ENCODE measurements around the gene SUSD5. TPM values are rescaled to one million over a fixed set of nuclear protein-coding genes. Genes with fewer than 3 reads are reported as not detected.

Gene SUSD5
- total and polyA plus RNA-seq, 2 of the 4 experiments (the other 2 are of a cell fraction) = 1.4 to 2.9 TPM

- H2BK5ac ChIP-seq (ENCODE audit: low read depth, low read length, poor library complexity, severe bottlenecking) = no peak overlapping the region
- H3K9me1 ChIP-seq (ENCODE audit: insufficient read depth, low read length) = no peaks in the 10 kb centered on the region
- no peak overlapping the region for H2BK15ac ChIP-seq (ENCODE audit: low read depth, low read length)
- TF ChIP-seq ELK1 (IDR thresholded peaks at IDR 0.05; ENCODE audit: borderline replicate concordance, low read depth, low read length) (no peak), BHLHE40 (IDR thresholded peaks at IDR 0.05; ENCODE audit: low read depth, low read length) (0 out of 2 replicates have a peak, but pooled peaks have one; percentile 7)
- no peaks in the 10 kb centered on the region for H3K9me3 ChIP-seq (ENCODE audit: control insufficient read depth, insufficient read depth, low read length)
- no peak overlapping the region for H3K14ac ChIP-seq (replicated peaks; ENCODE audit: low read depth, low read length)
- ChIA-PET POLR2A (ENCODE audit: unreplicated experiment) (no interaction called here), CTCF (interaction anchor here (0.7 kb wide), 1 partner anchor 27 kb away, joined by 3 read pairs; no protein-coding TSS in a partner anchor)
- no peaks in the 10 kb centered on the region for H4K20me1 ChIP-seq (ENCODE audit: insufficient read depth, low read length)
- H3K27ac ChIP-seq (ENCODE audit: insufficient read depth, low read length) = no peak overlapping the region
- intact Hi-C loops (cut with micrococcal nuclease) (no loop called here), in situ Hi-C loops (cut with MboI; ENCODE audit: low sequenced_read_pairs) (no loop called here), dilution Hi-C loops (cut with HindIII; ENCODE audit: low sequenced_read_pairs, unreplicated experiment) (no loop called here)
- H3K18ac ChIP-seq (ENCODE audit: low read depth, low read length) = no peak overlapping the region
- H3K79me1 ChIP-seq (ENCODE audit: low read depth in 1 of 2, low read length in 2 of 2) = no peaks in the 10 kb centered on the region
- H3K4ac ChIP-seq (ENCODE audit: low read depth, low read length) = no peak overlapping the region
- no peak overlapping the region for H4K91ac ChIP-seq (ENCODE audit: insufficient read depth, low read depth, low read length)
- 0% methylated on average over 6 of the region's 19 CpGs; no CpG with 5 or more reads in 1 of the 2 experiments for WGBS, 2 experiments (ENCODE audit: extremely low coverage in 2 of 2, insufficient read length in 1 of 2)
- H3K56ac ChIP-seq (ENCODE audit: extremely low read depth, insufficient read depth, low read length) = no peak overlapping the region
- peak overlapping the region; percentile 66 for H3K4me3 ChIP-seq (ENCODE audit: insufficient read depth, low read depth, low read length)
- H2BK20ac ChIP-seq (ENCODE audit: low read depth, low read length) = no peak overlapping the region
- peak overlapping the region; percentile 89 for H2AFZ ChIP-seq (replicated peaks; ENCODE audit: low read length, poor library complexity)
- no TSS peak for BruUV-seq (replicated peaks)
- no peaks in the 10 kb centered on the region for H3K4me1 ChIP-seq (ENCODE audit: control insufficient read depth, insufficient read depth, low read length)
- no peak overlapping the region for H2AK5ac ChIP-seq (ENCODE audit: low read depth, low read length)
- peaks cover 19% of the 10 kb centered on the region for H3K27me3 ChIP-seq (ENCODE audit: control insufficient read depth, insufficient read depth, low read length)
- no peak overlapping the region for H2BK120ac ChIP-seq (ENCODE audit: low read depth, low read length)
- H3K9ac ChIP-seq (ENCODE audit: low read depth, low read length) = 0 out of 2 replicates have a peak overlapping the region, but pooled peaks have one; percentile 8
- ATAC-seq (ENCODE audit: low read depth) (peak; percentile 19; the same call in 1 of the 2 replicates), DNase-seq (peak; percentile 4)
- no peaks in the 10 kb centered on the region for H3K36me3 ChIP-seq (ENCODE audit: control insufficient read depth, insufficient read depth, low read length)
- H2AK9ac ChIP-seq (replicated peaks; ENCODE audit: low read depth, low read length, poor library complexity) = no peak overlapping the region
- peak overlapping the region; percentile 78 for H3K4me2 ChIP-seq (ENCODE audit: low read depth, low read length)
- no peak overlapping the region for H4K5ac ChIP-seq (ENCODE audit: low read depth, low read length)
- H3K23ac ChIP-seq (ENCODE audit: low read depth, low read length) = 0 out of 2 replicates have a peak overlapping the region, but pooled peaks have one; percentile 49
- no peak overlapping the region for H4K8ac ChIP-seq (ENCODE audit: low read depth in 2 of 2, low read length in 2 of 2)
These were observed 654 bp downstream of the SUSD5 start for GRCh38 chr3:33217866-33218445.

Data from IMR-90 (cell line).